OCI-LY3 (cell line): Measurements from ENCODE around the gene FREM2.

Source experiments
- EZH2phosphoT487 ChIP-seq: fragments of 200-600 bp; shearing (Covaris generic); IDR thresholded peaks from 2 replicates; pipeline ENCODE4 v1.6.1; 2018; ENCODE audit warnings: antibody characterized with exemption, mixed run types, low read depth
- TF ChIP-seq, protein P1 (sequence below): fragments of 200-600, 300-600 bp; sonication (generic); IDR thresholded peaks from 2 replicates; pipeline ENCODE4 v1.5.1; 2014; ENCODE audit warnings: antibody characterized with exemption, low read length, low read depth

DNA sequence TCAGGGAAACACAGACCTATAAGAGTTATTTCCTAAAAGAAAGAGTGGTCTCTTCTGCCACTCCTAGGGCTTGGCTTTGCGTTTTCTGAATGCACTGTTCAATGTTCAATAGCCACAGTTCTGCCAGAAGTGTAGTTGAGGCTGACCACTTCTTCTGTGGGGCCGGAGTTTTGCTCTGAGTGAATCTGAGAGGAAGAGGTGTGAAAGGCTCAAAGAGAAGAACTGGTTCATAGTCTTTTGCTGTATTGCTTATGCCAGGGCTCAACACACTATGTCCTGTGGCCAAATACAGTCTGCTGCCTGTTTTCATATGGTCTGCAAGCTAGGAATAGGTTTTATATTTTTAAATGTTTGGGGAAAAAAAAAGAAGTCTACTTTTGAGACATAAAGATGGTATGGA is 175.6 kb downstream of the FREM2 start:
- TF ChIP-seq, protein P1, sequence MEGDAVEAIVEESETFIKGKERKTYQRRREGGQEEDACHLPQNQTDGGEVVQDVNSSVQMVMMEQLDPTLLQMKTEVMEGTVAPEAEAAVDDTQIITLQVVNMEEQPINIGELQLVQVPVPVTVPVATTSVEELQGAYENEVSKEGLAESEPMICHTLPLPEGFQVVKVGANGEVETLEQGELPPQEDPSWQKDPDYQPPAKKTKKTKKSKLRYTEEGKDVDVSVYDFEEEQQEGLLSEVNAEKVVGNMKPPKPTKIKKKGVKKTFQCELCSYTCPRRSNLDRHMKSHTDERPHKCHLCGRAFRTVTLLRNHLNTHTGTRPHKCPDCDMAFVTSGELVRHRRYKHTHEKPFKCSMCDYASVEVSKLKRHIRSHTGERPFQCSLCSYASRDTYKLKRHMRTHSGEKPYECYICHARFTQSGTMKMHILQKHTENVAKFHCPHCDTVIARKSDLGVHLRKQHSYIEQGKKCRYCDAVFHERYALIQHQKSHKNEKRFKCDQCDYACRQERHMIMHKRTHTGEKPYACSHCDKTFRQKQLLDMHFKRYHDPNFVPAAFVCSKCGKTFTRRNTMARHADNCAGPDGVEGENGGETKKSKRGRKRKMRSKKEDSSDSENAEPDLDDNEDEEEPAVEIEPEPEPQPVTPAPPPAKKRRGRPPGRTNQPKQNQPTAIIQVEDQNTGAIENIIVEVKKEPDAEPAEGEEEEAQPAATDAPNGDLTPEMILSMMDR: no peak
- no peak for TF ChIP-seq EZH2phosphoT487
